Myocyte (in vitro differentiated cells): ENCODE measurements around the gene BPHL. TPM values are rescaled to one million over a fixed set of nuclear protein-coding genes. Genes with fewer than 3 reads are reported as not detected.
"Not testable (repeated sequence)": the region's sequence is repeated elsewhere in the genome, so short reads cannot be mapped to it uniquely, and the experiment has no call there.

Experiments used
- DNase-seq: peaks from one replicate; pipeline ENCODE4 v3.0.0-alpha.2; 2012; ENCODE audit warnings: low read depth
- total RNA-seq: library from RNA; depleted of rRNA; stranded (reverse); fragments of >200 nt; gene quantifications from 2 replicates; pipeline ENCODE4 v1.2.3, GENCODE V29; 2014

The BPHL gene
- total RNA-seq, 1 donor from 2014 or later: 28.7 TPM

DNA sequence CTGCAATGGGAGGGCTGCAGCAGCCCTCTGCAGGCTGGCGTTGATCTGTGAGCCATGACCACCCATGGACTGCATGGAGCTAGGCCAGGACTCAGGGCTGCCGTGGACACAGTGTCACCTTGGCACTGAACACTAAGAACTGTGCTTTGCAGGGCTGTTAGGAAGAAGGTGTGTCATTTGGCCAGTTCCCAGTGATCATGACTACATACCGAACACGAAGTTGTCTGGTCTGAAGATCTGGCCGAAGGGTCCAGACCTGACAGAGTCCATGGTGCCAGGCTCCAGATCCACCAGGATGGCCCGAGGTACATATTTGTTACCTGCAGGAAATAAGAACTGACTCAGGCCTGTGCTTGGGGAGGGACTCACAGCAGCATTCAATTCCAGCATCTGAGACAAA, 36.9 kb downstream of the BPHL start:
- not testable (repeated sequence) for DNase-seq

DNA sequence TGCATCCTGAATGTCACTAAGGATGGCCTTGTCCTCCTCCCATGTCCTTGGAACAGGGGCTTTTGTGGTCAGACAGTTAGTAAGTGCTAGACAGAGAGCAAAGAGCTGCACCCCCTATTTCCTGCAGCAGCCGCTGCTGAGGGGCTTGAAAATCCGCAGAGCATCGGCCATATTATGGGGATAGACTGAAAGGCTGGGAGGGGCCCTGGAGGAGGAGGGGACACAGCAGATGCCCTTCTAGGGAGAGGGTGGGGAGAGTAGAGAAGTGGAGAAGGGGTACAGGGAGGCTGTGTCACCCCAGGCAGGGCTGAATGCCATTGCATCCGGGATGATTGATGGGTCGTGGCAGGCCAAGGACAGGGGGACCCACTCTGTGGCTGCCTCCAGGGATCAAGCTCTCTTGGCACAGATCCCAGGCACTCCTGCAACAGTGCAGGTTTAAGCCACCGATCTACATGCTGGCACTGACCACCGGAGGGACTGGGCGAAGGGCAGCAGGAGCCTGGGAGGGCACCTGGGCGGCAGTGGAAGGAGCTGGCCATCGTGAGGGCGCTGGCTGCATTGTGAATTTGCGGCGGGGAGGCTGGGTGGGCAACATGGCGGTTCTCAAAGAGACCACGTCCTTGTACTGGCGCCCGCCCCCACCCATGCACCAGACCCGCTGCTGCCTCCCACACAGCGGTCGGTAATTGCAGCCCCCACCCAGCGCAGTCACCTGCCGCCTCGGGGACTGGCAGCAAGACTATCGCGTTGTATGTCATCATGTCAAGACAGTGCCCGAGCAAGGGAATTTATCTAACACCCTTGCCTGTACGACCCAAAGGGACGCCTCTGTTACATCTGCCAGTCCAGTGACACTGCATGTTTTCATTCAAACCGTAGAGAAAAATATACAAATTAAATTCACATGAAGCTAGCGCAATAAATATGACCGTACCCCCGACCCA, 37.9 kb downstream of the BPHL start:
- DNase-seq: peak; percentile 47

DNA sequence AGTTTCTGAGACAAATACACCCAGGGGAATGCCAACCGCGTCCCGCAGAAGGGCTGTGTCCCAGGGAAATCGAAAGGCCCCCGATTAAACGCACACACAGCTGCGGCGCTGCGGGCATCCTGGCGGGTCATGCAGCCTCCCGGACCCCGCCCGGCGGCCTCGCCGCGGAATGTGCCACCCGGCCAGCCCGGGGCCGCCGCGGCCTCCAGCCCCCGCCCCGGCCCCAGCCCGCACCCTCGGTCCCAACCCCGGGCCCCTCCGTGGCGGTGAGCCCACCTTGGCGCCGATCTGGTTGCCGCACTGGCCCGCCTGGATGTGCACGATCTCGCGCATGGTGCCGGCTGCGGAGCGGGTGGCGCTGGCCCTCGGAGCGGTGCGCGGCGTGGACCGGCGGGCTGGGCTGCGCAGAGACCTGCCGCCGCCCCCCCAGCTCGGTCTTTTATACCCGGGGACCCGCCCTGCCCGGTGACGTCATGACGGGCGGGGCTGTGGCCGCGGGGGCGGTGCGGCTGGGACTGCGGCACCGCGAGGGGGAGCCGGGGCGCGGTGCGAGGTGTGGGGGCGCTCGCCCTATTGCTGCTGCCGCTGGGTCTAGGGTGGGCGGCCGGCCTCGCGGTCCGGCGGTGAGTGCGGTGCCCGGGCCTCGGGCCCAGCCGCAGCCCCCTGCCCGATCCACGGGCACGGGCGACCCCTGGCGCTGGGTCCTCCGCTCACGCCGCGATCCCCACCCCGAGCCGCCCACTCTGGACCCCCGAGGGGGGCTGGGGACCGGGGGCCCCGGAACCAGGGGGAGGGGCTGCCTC, 38.8 kb downstream of the BPHL start, which contains the start of gene TUBB2A:
Gene TUBB2A, minus strand, starts transcription at position 414 of the 803 bp plus-strand sequence. Its CDS starts 81 bp downstream, at position 333.
- DNase-seq: peak; percentile 85

DNA sequence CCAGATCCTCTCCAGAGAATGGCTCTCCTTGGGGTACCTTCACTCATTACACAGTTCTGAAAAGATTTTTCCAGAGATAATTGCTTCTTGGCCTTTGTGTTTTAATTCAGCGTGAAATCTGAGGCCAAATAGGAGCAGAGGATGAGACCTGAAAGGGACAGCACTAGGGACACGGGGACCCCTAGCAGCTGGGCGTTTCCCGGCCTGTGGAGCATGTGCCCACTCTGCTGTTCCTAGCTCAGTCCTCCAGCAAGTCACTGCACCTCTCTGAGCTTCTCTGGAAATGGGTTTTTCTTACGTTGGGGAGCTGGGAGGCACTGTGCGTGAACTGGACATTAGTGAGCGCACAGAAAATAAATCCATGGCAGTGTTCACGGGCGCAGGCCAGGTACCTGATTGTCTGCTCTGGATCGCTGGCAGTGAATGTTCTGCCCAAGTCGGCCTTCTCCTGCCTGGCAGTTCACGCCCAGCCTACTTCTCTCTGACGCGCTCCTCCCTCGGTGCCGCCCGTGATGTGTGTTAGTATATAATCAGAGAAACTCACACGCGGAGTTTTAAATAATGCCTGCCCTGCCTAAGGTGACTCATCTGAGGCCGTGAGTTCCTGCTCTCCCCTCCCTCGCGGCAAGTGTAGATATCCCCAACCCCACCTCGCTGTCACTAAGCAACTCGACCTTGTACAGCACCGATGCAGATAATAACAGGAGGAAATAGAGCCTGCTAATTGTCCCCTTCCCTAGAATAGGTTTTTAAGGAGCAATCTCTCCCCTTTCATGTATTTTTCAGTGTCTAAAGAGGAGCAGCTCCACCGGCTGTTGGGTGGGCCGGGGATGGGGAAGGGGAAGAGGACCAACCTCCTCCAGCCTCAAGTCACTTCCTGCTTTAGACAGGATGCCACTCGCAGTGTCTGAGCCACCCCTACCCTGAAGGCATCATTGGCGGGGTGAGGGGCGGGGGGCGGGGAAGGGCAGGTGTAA, 41.6 kb downstream of the BPHL start:
- no peak for DNase-seq

DNA sequence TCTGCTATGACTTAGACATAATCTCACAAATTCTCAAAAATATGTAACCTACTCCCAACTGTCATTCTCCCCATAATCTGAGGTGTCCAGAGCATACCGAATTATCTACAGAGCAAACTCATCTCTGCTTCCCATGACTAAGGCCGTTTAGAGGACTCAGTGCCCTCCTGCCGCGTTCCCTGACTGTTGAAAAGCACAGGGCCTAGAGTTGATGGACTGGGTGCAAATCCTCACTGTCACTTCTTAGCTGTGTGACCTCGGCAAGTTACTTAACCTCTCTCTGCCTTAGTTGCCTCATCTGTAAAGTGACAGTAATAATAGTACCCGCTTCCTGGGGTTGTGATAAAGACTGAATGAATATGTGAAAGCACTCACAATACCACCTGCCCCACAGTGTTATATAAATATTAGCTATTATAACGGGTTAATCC, 43.6 kb downstream of the BPHL start:
- DNase-seq: no peak

DNA sequence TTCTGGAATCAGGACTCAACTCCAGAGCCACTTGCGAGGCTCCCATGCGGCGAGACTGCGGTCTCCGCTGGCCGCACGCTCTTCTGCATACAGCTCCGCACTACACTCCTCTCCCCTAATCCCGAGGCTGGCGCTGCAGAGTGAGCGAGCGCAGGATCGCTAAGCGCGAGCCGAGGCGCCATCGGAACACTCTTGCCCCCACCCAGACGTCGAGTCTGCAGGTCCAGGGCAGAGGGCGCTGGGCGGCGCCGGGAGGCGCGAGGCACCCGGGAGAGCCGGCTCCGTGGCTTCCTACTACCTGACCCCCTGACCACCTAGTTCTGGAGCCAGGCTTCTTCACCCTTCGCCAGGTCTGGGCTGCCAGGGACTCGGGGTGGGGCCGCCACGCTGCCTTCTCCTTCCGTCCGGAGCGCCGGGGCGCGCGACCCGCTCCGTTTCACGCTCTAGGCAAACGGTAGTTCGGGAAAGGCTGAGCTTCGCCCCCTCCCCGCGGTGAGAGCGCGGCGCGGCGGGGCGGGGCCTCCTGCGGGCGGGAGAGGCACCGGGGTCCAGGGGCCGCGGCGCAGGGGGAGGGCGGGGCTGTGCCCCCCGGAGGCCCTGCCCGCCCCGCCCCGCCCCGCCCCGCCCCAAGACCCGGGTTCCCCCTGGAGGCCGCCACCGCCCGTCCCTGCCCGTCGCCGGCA, 44.2 kb downstream of the BPHL start:
- peak; percentile 80 for DNase-seq

DNA sequence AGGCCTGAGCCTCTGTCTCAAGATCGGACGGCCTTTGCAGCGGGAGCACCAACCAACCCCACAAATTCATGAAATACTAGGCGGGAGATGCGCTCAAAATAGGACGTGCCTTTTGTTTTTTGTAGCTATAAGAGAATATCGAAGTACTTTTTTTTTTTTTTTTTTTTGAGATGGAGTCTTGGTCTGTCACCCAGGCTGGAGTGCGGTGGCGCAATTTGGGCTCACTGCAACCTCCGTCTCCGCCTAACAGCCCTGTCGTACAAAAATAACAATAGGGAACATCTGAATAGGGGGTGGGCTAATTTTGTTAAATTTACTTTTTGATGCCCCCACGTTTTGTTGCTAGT, 44.7 kb downstream of the BPHL start:
- no peak for DNase-seq

DNA sequence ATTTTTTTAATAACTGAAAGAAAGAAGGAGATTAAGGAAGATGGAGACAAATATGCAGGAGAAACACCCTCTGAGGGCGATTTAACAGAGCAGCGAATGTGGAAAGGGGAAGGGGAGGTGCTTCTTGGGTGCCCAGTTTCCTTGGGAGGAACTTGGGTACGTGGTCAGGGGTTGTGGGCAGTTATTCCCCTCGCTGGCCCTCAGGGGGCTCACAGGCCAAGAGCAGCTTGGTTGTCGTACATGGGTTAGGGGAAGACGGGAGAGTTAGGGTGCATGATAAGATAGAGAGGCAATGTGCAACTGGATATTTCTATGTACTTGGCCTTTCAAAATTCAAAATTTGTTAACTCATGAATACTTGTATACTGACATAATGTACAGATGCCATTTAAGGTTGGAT, 45.9 kb downstream of the BPHL start:
- no peak for DNase-seq

DNA sequence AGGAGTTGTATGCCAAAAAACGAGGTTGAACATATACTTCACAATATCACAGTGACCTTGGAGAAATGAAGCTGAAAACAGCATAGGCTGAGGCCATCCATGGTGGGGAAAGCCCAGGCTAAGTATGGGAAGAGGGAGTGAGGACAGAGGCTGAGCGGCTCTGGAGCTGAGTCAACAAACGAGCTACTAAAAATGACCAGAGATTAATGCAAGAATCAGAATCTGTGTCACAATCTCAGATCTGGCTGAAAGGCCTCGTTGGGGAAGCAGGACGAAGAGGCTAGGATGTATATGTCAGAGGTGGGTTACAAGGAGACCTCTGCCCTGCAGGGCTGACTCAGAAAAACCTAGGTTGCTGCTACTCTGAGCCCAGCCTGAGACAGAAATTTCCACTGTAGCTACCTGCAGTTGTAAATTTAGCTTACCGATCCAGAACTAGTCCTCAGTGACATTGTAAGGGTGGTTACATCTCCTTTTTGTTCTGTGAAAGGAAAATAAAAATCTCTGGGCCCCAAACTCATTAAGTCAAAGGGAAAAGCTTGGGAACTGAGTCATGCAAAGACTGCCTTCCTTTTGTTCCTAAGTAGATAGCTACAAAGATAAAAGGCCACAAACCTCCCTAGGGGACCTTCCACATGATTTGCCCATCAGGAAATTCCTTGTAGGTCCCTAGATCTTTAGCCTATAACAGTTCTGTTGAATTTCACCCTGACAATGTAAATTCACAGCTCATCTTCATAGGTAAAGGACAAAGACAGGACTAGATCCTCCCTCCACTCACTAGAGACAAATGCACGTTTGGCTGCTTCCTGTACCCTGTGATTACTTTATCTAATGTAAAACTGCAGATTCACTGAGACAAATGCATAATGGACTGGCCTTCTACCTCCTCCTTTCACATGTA, 47.4 kb downstream of the BPHL start:
- no peak for DNase-seq

DNA sequence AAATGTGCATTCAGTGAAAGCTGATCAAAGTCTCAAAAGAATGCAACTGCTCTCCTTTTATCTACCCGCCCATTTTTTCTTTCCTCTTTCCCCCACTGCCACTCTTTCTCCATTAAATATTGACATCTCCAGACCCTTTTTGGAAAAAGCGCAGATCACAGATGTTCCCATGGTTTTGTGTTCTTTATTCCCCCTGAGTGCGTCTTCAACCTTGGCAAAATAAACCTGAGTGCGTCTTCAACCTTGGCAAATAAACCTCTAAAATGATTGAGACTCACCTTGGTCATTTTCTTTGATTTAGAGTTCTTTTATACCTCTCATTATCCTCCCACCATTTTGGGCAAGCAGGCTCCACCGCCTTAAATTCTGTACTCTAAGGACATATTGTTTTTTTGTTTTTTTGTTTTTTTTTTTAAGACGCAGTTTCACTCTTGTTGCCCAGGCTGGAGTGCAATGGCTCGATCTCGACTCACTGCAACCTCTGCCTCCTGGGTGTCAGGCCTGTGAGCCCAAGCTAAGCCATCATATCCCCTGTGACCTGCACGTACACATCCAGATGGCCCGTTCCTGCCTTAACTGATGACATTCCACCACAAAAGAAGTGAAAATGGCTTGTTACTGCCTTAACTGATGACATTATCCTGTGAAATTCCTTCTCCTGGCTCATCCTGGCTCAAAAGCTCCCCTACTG, 48.2 kb downstream of the BPHL start:
- DNase-seq: not testable (repeated sequence)

DNA sequence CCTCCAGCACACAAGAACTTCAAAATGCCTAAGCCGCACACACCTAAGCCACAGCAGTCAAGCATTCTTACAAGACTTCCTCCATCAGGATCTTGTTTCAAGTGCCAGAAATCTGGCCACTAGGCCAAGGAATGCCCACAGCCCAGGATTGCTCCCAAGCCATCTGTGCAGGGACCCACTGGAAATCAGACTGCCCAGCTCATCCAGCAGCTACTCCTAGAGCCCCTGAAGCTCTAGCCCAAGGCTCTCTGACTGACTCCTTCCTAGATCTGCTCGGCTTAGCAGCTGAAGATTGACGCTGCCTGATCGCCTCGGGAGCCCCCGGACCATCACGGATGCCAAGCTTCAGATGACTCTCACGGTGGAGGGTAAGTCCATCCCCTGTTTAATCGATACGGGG, 49.5 kb downstream of the BPHL start:
- peak; percentile 55 for DNase-seq

DNA sequence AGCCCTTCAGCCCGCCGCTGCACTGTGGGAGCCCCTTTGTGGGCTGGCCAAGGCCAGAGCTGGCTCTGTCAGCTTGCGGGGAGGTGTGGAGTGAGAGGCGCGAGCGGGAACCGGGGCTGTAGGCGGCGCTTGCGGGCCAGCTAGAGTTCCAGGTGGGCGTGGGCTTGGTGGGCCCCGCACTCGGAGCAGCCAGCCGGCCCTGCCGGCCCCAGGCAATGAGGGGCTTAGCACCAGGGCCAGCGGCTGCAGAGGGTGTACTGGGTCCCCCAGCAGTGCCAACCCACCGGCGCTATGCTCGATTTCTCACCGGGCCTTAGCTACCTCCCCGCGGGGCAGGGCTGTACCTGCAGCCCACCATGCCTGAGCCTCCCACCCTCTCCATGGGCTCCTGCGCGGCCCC, 52.2 kb downstream of the BPHL start:
- DNase-seq: not testable (repeated sequence)

DNA sequence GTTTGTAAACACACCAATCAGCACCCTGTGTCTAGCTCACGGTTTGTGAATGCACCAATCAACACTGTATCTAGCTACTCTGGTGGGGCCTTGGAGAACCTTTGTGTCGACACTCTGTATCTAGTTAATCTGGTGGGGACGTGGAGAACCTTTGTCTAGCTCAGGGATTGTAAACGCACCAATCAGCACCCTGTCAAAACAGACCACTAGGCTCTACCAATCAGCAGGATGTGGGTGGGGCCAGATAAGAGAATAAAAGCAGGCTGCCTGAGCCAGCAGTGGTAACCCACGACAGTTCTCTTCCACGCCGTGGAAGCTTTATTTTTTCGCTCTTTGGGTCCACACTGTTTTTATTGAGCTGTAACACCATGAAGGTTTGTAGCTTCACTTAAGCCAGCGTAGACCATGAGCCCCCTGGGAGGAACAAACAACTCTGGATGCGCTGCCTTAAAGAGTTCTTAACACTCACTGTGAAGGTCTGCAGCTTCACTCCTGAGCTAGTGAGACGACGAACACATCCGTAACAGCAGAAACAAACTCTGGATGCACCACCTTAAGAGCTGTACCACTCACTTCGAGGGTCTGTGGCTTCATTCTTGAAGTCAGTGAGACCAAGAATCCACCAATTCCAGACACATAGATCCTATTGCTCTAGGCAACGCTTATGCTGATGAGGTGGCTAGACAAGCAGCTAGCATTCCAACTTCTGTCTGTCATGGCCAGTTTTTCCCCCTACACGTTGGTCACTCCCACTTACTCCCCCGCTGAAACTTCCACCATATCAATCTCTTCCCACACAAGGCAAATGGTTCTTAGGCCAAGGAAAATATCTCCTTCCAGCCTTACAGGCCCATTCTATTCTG, 53.0 kb downstream of the BPHL start:
- DNase-seq: not testable (repeated sequence)

DNA sequence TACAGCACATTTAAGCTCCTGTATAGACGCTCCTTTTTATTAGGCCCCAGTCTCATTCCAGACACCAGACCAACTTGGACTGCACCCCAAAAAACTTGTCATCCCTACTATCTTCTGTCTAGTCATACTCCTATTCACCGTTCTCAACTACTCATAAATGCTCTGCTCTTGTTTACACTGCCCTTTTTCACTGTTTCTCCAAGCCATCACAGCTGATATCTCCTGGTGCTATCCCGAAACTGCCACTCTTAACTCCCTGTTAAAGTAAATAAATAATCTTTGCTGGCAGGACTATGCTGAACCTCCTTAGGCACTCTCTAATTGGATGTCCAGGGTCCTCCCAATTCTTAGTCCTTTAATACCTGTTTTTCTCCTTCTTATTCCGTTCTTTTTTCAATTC, 54.3 kb downstream of the BPHL start:
- DNase-seq: not testable (repeated sequence)

DNA sequence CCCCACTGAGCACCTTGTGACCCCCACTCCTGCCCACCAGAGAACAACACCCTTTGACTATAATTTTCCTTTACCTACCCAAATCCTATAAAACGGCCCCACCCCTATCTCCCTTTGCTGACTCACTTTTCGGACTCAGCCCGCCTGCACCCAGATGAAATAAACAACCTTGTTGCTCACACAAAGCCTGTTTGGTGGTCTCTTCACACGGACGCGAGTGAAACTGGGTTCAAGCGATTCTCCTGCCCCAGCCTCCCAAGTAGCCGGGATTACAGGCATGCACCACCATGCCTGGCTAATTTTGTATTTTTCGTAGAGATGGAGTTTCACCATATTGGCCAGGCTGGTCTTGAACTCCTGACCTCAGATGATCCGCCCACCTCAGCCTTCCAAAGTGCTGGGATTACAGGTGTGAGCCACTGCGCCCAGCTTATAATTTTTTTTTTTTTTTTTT, 55.2 kb downstream of the BPHL start:
- DNase-seq: not testable (repeated sequence)

DNA sequence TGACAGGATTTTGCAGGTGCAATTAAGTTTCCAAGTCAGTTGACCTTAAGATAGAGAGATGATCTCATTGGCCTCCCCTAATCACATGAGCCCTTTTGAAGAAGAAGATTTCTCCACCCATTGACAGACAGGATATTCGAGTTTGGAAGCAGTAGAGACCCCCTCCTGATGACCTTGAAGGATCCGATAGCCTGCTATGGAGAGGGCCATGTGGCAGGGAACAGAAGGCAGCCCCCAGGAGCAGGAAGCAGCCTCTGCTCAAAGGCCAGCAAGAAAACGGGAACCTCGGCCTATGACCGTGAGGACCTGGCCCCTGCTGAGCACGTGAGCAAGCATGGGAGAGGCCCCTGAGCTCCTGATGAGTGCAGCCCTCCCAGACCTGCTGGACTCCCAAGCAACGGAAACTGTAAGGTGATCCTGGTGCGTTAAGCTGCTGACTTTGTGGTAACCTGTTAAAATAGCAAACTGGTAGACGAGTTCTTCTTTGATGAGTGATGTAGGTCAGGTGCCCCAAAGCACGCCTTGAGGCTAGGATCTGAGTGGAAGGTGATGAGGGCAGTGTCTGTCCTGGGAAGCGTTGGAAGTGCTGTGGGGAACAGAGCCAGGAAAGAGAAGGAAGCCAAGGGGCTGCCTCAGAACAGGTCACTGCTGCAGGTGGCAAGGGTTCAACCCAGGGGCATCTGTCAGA, 57.3 kb downstream of the BPHL start:
- DNase-seq: no peak
